HepG2 (cell line): ENCODE results near the gene CLDN18. TPM values are rescaled to one million over a fixed set of nuclear protein-coding genes. Genes with fewer than 3 reads are reported as not detected.
A peak's percentile ranks its signal among the peaks of the same experiment; 100 is the strongest.

Source experiments
- ATF7 ChIP-seq, 2 experiments: fragments of 450-650 bp in 1 of 2; sonication (generic) in 1 of 2; formaldehyde crosslinking in 1 of 2; IDR thresholded peaks; 2 replicates each; pipeline versions ENCODE4 v1.4.0 to v1.6.1; 2016 to 2020; ENCODE audit warnings: antibody characterized with exemption in 1 of 2, mild to moderate bottlenecking in 1 of 2, missing genetic modification reagents in 1 of 2
- CAMTA2 ChIP-seq: sonication (generic); formaldehyde crosslinking; IDR thresholded peaks from 2 replicates; pipeline ENCODE4 v1.4.0; 2020; ENCODE audit warnings: mild to moderate bottlenecking, missing genetic modification reagents, borderline replicate concordance
- GABPB1 ChIP-seq: IDR thresholded peaks from 2 replicates; pipeline ENCODE4 v1.6.1; 2016; ENCODE audit warnings: mild to moderate bottlenecking, missing genetic modification reagents, moderate library complexity, missing compliant biosample characterization
- GFI1 ChIP-seq: sonication (generic); formaldehyde crosslinking; IDR thresholded peaks from 2 replicates; pipeline ENCODE4 v1.5.0; 2020; ENCODE audit warnings: missing genetic modification reagents, mild to moderate bottlenecking, borderline replicate concordance
- HNF4A ChIP-seq: sonication (generic); formaldehyde crosslinking; IDR thresholded peaks from 2 replicates; pipeline ENCODE4 v1.4.0; 2020; ENCODE audit warnings: missing genetic modification reagents
- HNRNPL ChIP-seq: fragments of 200-400 bp; formaldehyde crosslinking; IDR thresholded peaks from 2 replicates; pipeline ENCODE4 v1.6.1; 2017; ENCODE audit warnings: mild to moderate bottlenecking, low read depth, low read length
- KDM2A ChIP-seq: sonication (generic); formaldehyde crosslinking; IDR thresholded peaks from 2 replicates; pipeline ENCODE4 v1.4.0; 2020; ENCODE audit warnings: low read depth, missing genetic modification reagents, borderline replicate concordance
- KLF15 ChIP-seq: sonication (generic); formaldehyde crosslinking; IDR thresholded peaks from 2 replicates; pipeline ENCODE4 v1.8.1; 2023; ENCODE audit warnings: borderline replicate concordance, mild to moderate bottlenecking, inconsistent platforms, missing genetic modification reagents, mixed read lengths
- MIER2 ChIP-seq: IDR thresholded peaks from 2 replicates; pipeline ENCODE4 v1.6.1; 2016; ENCODE audit warnings: missing biosample characterization, missing genetic modification reagents
- MIXL1 ChIP-seq: IDR thresholded peaks from 2 replicates; pipeline ENCODE4 v1.6.1; 2016
- MTA3 ChIP-seq: sonication (generic); formaldehyde crosslinking; IDR thresholded peaks from 2 replicates; pipeline ENCODE4 v1.4.0; 2020; ENCODE audit warnings: missing genetic modification reagents
- NCOA1 ChIP-seq: sonication (generic); formaldehyde crosslinking; IDR thresholded peaks from 2 replicates; pipeline ENCODE4 v1.9.0; 2021; ENCODE audit warnings: missing genetic modification reagents
- RAD21 ChIP-seq: fragments of 450-650 bp; formaldehyde crosslinking; IDR thresholded peaks from 2 replicates; pipeline ENCODE4 v1.5.0; 2020; ENCODE audit warnings: mild to moderate bottlenecking
- RCOR2 ChIP-seq: IDR thresholded peaks from 2 replicates; pipeline ENCODE4 v1.6.1; 2016; ENCODE audit warnings: missing biosample characterization, missing genetic modification reagents
- SMC3 ChIP-seq: IDR thresholded peaks from 2 replicates; pipeline ENCODE4 v1.6.1; 2011; ENCODE audit warnings: low read length, improper control_type of control experiment
- STAG1 ChIP-seq: sonication (generic); formaldehyde crosslinking; IDR thresholded peaks from 2 replicates; pipeline ENCODE4 v1.4.0; 2020; ENCODE audit warnings: missing genetic modification reagents
- XRCC5 ChIP-seq: fragments of 200-400 bp; formaldehyde crosslinking; optimal IDR thresholded peaks from 2 replicates; pipeline ENCODE3; 2017; ENCODE audit warnings: mild to moderate bottlenecking, low read length
- ZIK1 ChIP-seq: sonication (generic); formaldehyde crosslinking; IDR thresholded peaks from 2 replicates; pipeline ENCODE4 v1.5.0; 2020; ENCODE audit warnings: mild to moderate bottlenecking, low read depth, missing genetic modification reagents, borderline replicate concordance
- ZNF253 ChIP-seq: sonication (generic); formaldehyde crosslinking; IDR thresholded peaks from 2 replicates; pipeline ENCODE4 v1.8.0; 2022; ENCODE audit warnings: mild to moderate bottlenecking, missing genetic modification reagents, borderline replicate concordance
- ZNF329 ChIP-seq: sonication (generic); formaldehyde crosslinking; IDR thresholded peaks from 2 replicates; pipeline ENCODE4 v1.9.0; 2021; ENCODE audit warnings: low read depth, mild to moderate bottlenecking, missing genetic modification reagents
- polyA plus RNA-seq, 8 experiments: library from polyadenylated mRNA; depleted of rRNA in 3 of 8; stranded (reverse) in 7 of 8; unstranded in 1 of 8; fragments of >200 nt; fragmentation: Illumina TruSeq in 4 of 8; extraction: Trizol in 4 of 8; gene quantifications; 2 replicates each; pipeline versions ENCODE4 v1.2.1 to v1.2.3, GENCODE V29; 2011 to 2016; ENCODE audit warnings: low read depth in 4 of 8, missing spikeins in 1 of 8, mixed read lengths in 1 of 8; ENCODE audit not compliant: insufficient read depth in 1 of 8
- total RNA-seq, 5 experiments: library from RNA; depleted of rRNA; stranded (reverse); fragments of >200 nt; fragmentation: Illumina TruSeq; extraction: Trizol; gene quantifications; 2 replicates each; pipeline ENCODE4 v1.2.3, GENCODE V29; 2016; ENCODE audit warnings: low read depth in 1 of 5
- TF ChIP-seq, protein P1 (sequence below): IDR thresholded peaks from 2 replicates; pipeline ENCODE4 v1.6.1; 2016; ENCODE audit warnings: low read depth, borderline replicate concordance
- TF ChIP-seq, protein P2 (sequence below): sonication (generic); formaldehyde crosslinking; IDR thresholded peaks from 2 replicates; pipeline ENCODE4 v1.5.0; 2020; ENCODE audit warnings: missing genetic modification reagents
- TF ChIP-seq, protein P3 (sequence below): sonication (generic); formaldehyde crosslinking; IDR thresholded peaks from 2 replicates; pipeline ENCODE4 v1.4.0; 2020; ENCODE audit warnings: mild to moderate bottlenecking, missing genetic modification reagents
- TF ChIP-seq, protein P4 (sequence below): IDR thresholded peaks from 2 replicates; pipeline ENCODE4 v1.6.1; 2016; ENCODE audit warnings: missing biosample characterization, missing genetic modification reagents, low read depth

Gene CLDN18
- total and polyA plus RNA-seq, 2 of the 13 experiments (the other 11 are each of a cell fraction or from before 2014, with no cell fraction given) = not detected

DNA sequence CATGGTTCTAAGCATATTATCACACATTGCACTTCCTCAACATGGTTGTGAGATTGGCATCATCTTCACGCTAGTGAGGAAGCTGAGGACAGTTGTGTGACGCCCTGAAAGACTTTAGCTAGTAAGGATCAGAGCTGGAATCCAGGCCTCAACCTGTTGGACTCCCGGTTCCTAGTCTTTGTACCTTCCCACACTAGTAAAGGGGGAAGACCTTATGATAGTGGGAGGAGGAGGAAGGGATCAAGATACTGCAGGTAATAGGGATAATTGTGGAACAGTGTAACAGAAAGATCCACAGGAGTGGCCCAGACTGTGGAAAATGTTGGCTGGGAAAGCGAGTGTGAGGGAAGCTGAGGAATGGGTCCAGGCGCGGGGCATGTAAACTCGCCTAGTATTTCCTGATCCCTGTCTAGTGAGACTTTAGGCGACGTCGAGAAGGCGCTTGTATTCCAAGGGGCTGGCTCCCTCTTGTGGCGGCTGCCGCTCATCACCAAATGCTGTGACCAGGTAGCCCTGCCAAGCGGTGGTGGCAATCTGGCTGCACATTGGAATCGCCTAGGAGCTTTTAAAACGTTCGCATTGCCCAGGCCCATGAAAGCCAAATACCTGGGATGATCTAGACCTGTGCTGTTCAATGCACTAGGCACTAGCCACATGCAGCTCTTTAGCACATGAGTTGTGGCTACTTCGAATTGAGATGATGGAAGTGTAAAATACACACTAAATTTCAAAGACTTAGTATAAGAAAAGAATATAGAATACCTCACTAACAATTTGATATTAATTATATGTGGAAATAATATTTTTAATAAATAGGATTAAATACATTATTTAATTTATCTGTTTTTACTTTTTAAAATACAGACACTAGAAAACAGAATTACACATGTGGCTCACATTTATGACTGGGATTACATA lies 38.8 kb upstream of the CLDN18 start (continued):
- TF ChIP-seq, protein P1, sequence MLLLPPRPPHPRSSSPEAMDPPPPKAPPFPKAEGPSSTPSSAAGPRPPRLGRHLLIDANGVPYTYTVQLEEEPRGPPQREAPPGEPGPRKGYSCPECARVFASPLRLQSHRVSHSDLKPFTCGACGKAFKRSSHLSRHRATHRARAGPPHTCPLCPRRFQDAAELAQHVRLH (CRISPR knock-in tag) = 0 out of 2 replicates have a peak, but pooled peaks have one; percentile 43
- TF ChIP-seq RCOR2 (CRISPR knock-in tag) = no peak
- peak; percentile 68; the same call in 1 of the 2 replicates for TF ChIP-seq KDM2A (CRISPR knock-in tag)
- peak; percentile 79 for TF ChIP-seq STAG1
- TF ChIP-seq HNF4A (CRISPR knock-in tag) = no peak
- peak; percentile 79 for TF ChIP-seq XRCC5
- TF ChIP-seq KLF15 (CRISPR knock-in tag) = no peak
- no peak for TF ChIP-seq CAMTA2 (CRISPR knock-in tag)
- TF ChIP-seq RAD21 = peak; percentile 68
- TF ChIP-seq MIER2 (CRISPR knock-in tag) = 0 out of 2 replicates have a peak, but pooled peaks have one; percentile 27
- TF ChIP-seq SMC3 = peak; percentile 65
- no peak for TF ChIP-seq NCOA1 (CRISPR knock-in tag)
- TF ChIP-seq, protein P2, sequence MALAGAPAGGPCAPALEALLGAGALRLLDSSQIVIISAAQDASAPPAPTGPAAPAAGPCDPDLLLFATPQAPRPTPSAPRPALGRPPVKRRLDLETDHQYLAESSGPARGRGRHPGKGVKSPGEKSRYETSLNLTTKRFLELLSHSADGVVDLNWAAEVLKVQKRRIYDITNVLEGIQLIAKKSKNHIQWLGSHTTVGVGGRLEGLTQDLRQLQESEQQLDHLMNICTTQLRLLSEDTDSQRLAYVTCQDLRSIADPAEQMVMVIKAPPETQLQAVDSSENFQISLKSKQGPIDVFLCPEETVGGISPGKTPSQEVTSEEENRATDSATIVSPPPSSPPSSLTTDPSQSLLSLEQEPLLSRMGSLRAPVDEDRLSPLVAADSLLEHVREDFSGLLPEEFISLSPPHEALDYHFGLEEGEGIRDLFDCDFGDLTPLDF (CRISPR knock-in tag) = no peak
- no peak for TF ChIP-seq MTA3
- peak; percentile 19; the same call in 1 of the 2 replicates for TF ChIP-seq GABPB1
- no peak for TF ChIP-seq HNRNPL
- TF ChIP-seq ZIK1 = no peak
- TF ChIP-seq, protein P3, sequence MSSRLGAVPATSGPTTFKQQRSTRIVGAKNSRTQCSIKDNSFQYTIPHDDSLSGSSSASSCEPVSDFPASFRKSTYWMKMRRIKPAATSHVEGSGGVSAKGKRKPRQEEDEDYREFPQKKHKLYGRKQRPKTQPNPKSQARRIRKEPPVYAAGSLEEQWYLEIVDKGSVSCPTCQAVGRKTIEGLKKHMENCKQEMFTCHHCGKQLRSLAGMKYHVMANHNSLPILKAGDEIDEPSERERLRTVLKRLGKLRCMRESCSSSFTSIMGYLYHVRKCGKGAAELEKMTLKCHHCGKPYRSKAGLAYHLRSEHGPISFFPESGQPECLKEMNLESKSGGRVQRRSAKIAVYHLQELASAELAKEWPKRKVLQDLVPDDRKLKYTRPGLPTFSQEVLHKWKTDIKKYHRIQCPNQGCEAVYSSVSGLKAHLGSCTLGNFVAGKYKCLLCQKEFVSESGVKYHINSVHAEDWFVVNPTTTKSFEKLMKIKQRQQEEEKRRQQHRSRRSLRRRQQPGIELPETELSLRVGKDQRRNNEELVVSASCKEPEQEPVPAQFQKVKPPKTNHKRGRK (CRISPR knock-in tag) = no peak
- no peak for TF ChIP-seq ATF7 (IDR thresholded peaks at IDR 0.05)
- TF ChIP-seq ATF7 (CRISPR knock-in tag; IDR thresholded peaks at IDR 0.05) = no peak
- TF ChIP-seq ZNF253 = no peak
- TF ChIP-seq MIXL1 (CRISPR knock-in tag) = 0 out of 2 replicates have a peak, but pooled peaks have one; percentile 25
- TF ChIP-seq, protein P4, sequence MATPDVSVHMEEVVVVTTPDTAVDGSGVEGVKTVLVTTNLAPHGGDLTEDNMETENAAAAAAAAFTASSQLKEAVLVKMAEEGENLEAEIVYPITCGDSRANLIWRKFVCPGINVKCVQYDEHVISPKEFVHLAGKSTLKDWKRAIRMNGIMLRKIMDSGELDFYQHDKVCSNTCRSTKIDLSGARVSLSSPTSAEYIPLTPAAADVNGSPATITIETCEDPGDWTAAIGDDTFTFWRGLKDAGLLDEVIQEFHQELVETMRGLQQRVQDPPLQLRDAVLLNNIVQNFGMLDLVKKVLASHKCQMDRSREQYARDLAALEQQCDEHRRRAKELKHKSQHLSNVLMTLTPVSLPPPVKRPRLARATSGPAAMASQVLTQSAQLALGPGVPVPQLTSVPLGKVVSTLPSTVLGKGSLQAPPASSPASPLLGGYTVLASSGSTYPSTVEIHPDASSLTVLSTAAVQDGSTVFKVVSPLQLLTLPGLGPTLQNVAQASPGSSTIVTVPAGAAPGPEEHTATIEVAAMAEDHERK (CRISPR knock-in tag) = no peak
- TF ChIP-seq GFI1 (CRISPR knock-in tag) = no peak
- TF ChIP-seq ZNF329 = no peak
